Measurements from ENCODE around the gene CCP110.

CCP110 gene

GRCh38 chr16:19523559-19524355 is at the start of gene CCP110:
TSS of gene CCP110 (plus strand) at chr16:19523942. CDS start at chr16:19527882, 3,940 bp downstream.
- DNase-seq: peak; percentile 90

GRCh38 chr16:19474617-19475016 is 49.1 kb upstream of the CCP110 start:
- no peak for DNase-seq

- DNase-seq: no peak
Measured at GRCh38 chr16:19478505-19478904, 45.2 kb upstream of the CCP110 start.

- no peak for DNase-seq
Measured at GRCh38 chr16:19479302-19479721, 44.4 kb upstream of the CCP110 start.

- DNase-seq: no peak
Measured at GRCh38 chr16:19481296-19481695, 42.4 kb upstream of the CCP110 start.

GRCh38 chr16:19481769-19482168 is 42.0 kb upstream of the CCP110 start:
- no peak for DNase-seq

- DNase-seq: no peak
Measured at GRCh38 chr16:19482291-19482690, 41.5 kb upstream of the CCP110 start.

GRCh38 chr16:19484096-19484495 is 39.6 kb upstream of the CCP110 start:
- DNase-seq: no peak

- no peak for DNase-seq
Measured at GRCh38 chr16:19485611-19486010, 38.1 kb upstream of the CCP110 start.

- DNase-seq: no peak
Measured at GRCh38 chr16:19486051-19486450, 37.7 kb upstream of the CCP110 start.

- no peak for DNase-seq
Measured at GRCh38 chr16:19486750-19487325, 36.9 kb upstream of the CCP110 start.

GRCh38 chr16:19488213-19488640 is 35.5 kb upstream of the CCP110 start:
- DNase-seq: no peak

- DNase-seq: no peak
Measured at GRCh38 chr16:19490619-19491018, 33.1 kb upstream of the CCP110 start.

- no peak for DNase-seq
Measured at GRCh38 chr16:19497176-19497575, 26.6 kb upstream of the CCP110 start.

- DNase-seq: no peak
Measured at GRCh38 chr16:19499006-19499405, 24.7 kb upstream of the CCP110 start.

GRCh38 chr16:19499481-19499880 is 24.3 kb upstream of the CCP110 start:
- no peak for DNase-seq

GRCh38 chr16:19502395-19503131 is 21.2 kb upstream of the CCP110 start:
- peak; percentile 23 for DNase-seq

- DNase-seq: no peak
Measured at GRCh38 chr16:19503461-19504075, 20.2 kb upstream of the CCP110 start.

- DNase-seq: no peak
Measured at GRCh38 chr16:19505600-19506303, 18.0 kb upstream of the CCP110 start.

GRCh38 chr16:19506965-19507364 is 16.8 kb upstream of the CCP110 start:
- no peak for DNase-seq

GRCh38 chr16:19507867-19508266 is 15.9 kb upstream of the CCP110 start:
- no peak for DNase-seq

GRCh38 chr16:19512297-19512696 is 11.4 kb upstream of the CCP110 start:
- no peak for DNase-seq
